H1 (cell line): ENCODE measurements around the gene MROH7. TPM values are rescaled to one million over a fixed set of nuclear protein-coding genes. Genes with fewer than 3 reads are reported as not detected.

Experiments used
- CTCF ChIA-PET: fragments of 300-600 bp; sonication (Branson Sonifier 250); formaldehyde crosslinking; loops from one replicate; lab custom pipeline; 2021; ENCODE audit not compliant: partially characterized antibody; lab: Charles Lee
- POLR2A ChIA-PET: fragments of 300-600 bp; sonication (Branson Sonifier 250); formaldehyde crosslinking; loops from one replicate; lab custom pipeline; 2021; ENCODE audit warnings: inconsistent platforms; ENCODE audit not compliant: partially characterized antibody; lab: Charles Lee
- DNase-seq, 2 experiments: peaks; one replicate each; pipeline versions ENCODE4 v3.0.0 to v3.0.0-alpha.2; 2010 to 2022; ENCODE audit warnings: low spot score in 2 of 2, low read depth in 1 of 2, mixed read lengths in 1 of 2
- FAIRE-seq: peaks from 2 replicates; lab custom pipeline; 2011; peaks lifted over from hg19 to GRCh38; lab: Jason Lieb, UNC
- H2AFZ ChIP-seq: 2 replicates; pipeline ENCODE4 v1.8.1; 2012; ENCODE audit warnings: low read length, inconsistent platforms
- H2AK5ac ChIP-seq: 2 replicates; pipeline ENCODE4 v1.6.1; 2013; ENCODE audit warnings: low read depth, low read length
- H2BK120ac ChIP-seq: replicated peaks from 2 replicates; pipeline ENCODE3; 2013; ENCODE audit warnings: low read depth, low read length, inconsistent platforms
- H2BK12ac ChIP-seq: 2 replicates; pipeline ENCODE4 v1.6.1; 2013; ENCODE audit warnings: low read depth, low read length
- H2BK15ac ChIP-seq: 2 replicates; pipeline ENCODE4 v1.6.1; 2013; ENCODE audit warnings: low read length
- H2BK20ac ChIP-seq: 2 replicates; pipeline ENCODE4 v1.6.1; 2013; ENCODE audit warnings: low read length
- H2BK5ac ChIP-seq: 2 replicates; pipeline ENCODE4 v1.6.1; 2013; ENCODE audit warnings: low read depth, low read length
- H3K14ac ChIP-seq: 2 replicates; pipeline ENCODE4 v1.6.1; 2013; ENCODE audit warnings: inconsistent platforms; ENCODE audit not compliant: insufficient read length
- H3K18ac ChIP-seq: 2 replicates; pipeline ENCODE4 v1.6.1; 2013; ENCODE audit warnings: low read length; ENCODE audit errors: extremely low read depth
- H3K23ac ChIP-seq: 2 replicates; pipeline ENCODE4 v1.6.1; 2013; ENCODE audit warnings: inconsistent platforms; ENCODE audit not compliant: insufficient read length
- H3K23me2 ChIP-seq: 2 replicates; pipeline ENCODE4 v1.6.1; 2013; ENCODE audit warnings: low read depth, low read length
- H3K27ac ChIP-seq: 2 replicates; pipeline ENCODE4 v1.6.1; 2011; ENCODE audit warnings: low read depth, low read length, inconsistent platforms
- H3K27me3 ChIP-seq, 4 experiments: replicated peaks in 1 of 4; 1 replicate in 1 of 4; 2 replicates in 3 of 4; pipeline versions ENCODE4 v1.6.1 to v1.8.1; 2011 to 2013; ENCODE audit warnings: low read length in 3 of 4, mild to moderate bottlenecking in 3 of 4, inconsistent platforms in 2 of 4, mixed read lengths in 2 of 4, moderate library complexity in 1 of 4; ENCODE audit not compliant: control insufficient read depth in 3 of 4, insufficient read depth in 3 of 4; ENCODE audit errors: extremely low read depth in 1 of 4
- H3K36me3 ChIP-seq, 4 experiments: 2 replicates each; pipeline versions ENCODE4 v1.6.1 to v1.8.1; 2011 to 2013; ENCODE audit warnings: mild to moderate bottlenecking in 4 of 4, low read length in 3 of 4, moderate library complexity in 2 of 4, control low read depth in 1 of 4, inconsistent platforms in 1 of 4; ENCODE audit not compliant: insufficient read depth in 4 of 4, control insufficient read depth in 2 of 4
- H3K4ac ChIP-seq: replicated peaks from 2 replicates; pipeline ENCODE3; 2013; ENCODE audit warnings: low read length, low read depth, mixed read lengths, inconsistent platforms; ENCODE audit not compliant: insufficient read length
- H3K4me1 ChIP-seq, 4 experiments: replicated peaks in 1 of 4; 1 replicate in 1 of 4; 2 replicates in 3 of 4; pipeline versions ENCODE4 v1.6.1 to v1.8.1; 2011 to 2013; ENCODE audit warnings: low read length in 3 of 4, inconsistent platforms in 2 of 4, mixed read lengths in 1 of 4; ENCODE audit not compliant: insufficient read depth in 4 of 4, control insufficient read depth in 3 of 4
- H3K4me2 ChIP-seq, 2 experiments: 2 replicates each; pipeline versions ENCODE4 v1.6.1 to v1.8.1; 2011 to 2013; ENCODE audit warnings: low read depth in 2 of 2, low read length in 2 of 2, control low read depth in 1 of 2, inconsistent platforms in 1 of 2, mild to moderate bottlenecking in 1 of 2; ENCODE audit not compliant: insufficient read depth in 1 of 2
- H3K4me3 ChIP-seq, 4 experiments: fragments of 200-600, 300-600 bp in 1 of 4; sonication (generic), shearing (Covaris generic), sonication (Bioruptor Twin) in 1 of 4; 2 replicates each; pipeline versions ENCODE4 v1.5.1 to v1.8.1; 2011 to 2016; ENCODE audit warnings: low read length in 4 of 4, low read depth in 3 of 4, control low read depth in 2 of 4, inconsistent platforms in 2 of 4, mild to moderate bottlenecking in 2 of 4, mixed read lengths in 1 of 4, moderate library complexity in 1 of 4; ENCODE audit not compliant: insufficient read depth in 2 of 4; ENCODE audit errors: extremely low read depth in 1 of 4
- H3K56ac ChIP-seq: replicated peaks from 2 replicates; pipeline ENCODE3; 2013; ENCODE audit warnings: low read depth, mild to moderate bottlenecking, mixed read lengths, low read length, inconsistent platforms; ENCODE audit not compliant: insufficient read length
- H3K79me1 ChIP-seq: 2 replicates; pipeline ENCODE4 v1.6.1; 2013; ENCODE audit warnings: low read depth, low read length, control low read depth
- H3K79me2 ChIP-seq, 2 experiments: 2 replicates each; pipeline versions ENCODE4 v1.6.1 to v1.8.1; 2012 to 2013; ENCODE audit warnings: low read length in 2 of 2, mild to moderate bottlenecking in 2 of 2, inconsistent platforms in 1 of 2; ENCODE audit not compliant: insufficient read depth in 2 of 2, control insufficient read depth in 1 of 2
- H3K9ac ChIP-seq, 4 experiments: replicated peaks in 1 of 4; 1 replicate in 1 of 4; 2 replicates in 3 of 4; pipeline versions ENCODE4 v1.6.1 to v1.8.1; 2011 to 2013; ENCODE audit warnings: low read depth in 3 of 4, low read length in 3 of 4, control low read depth in 2 of 4, mild to moderate bottlenecking in 2 of 4, moderate library complexity in 2 of 4, inconsistent platforms in 1 of 4; ENCODE audit errors: extremely low read depth in 1 of 4
- H3K9me3 ChIP-seq, 2 experiments: 2 replicates each; pipeline versions ENCODE4 v1.6.1 to v1.8.1; 2012 to 2013; ENCODE audit warnings: mild to moderate bottlenecking in 2 of 2, moderate library complexity in 2 of 2, control low read depth in 1 of 2, inconsistent platforms in 1 of 2, low read depth in 1 of 2, low read length in 1 of 2, mixed read lengths in 1 of 2; ENCODE audit not compliant: insufficient read depth in 2 of 2
- H4K20me1 ChIP-seq, 2 experiments: replicated peaks in 1 of 2; 2 replicates each; pipeline versions ENCODE3 to v1.8.1; 2011 to 2013; ENCODE audit warnings: inconsistent platforms in 2 of 2, low read length in 2 of 2, mild to moderate bottlenecking in 1 of 2; ENCODE audit not compliant: insufficient read depth in 2 of 2, control insufficient read depth in 1 of 2
- H4K5ac ChIP-seq: 2 replicates; pipeline ENCODE4 v1.6.1; 2013; ENCODE audit warnings: low read length, low read depth, mixed read lengths, inconsistent platforms; ENCODE audit not compliant: insufficient read length
- H4K8ac ChIP-seq: 2 replicates; pipeline ENCODE4 v1.8.0; 2013; ENCODE audit warnings: mild to moderate bottlenecking, moderate library complexity, low read length, inconsistent platforms; ENCODE audit not compliant: insufficient read depth; ENCODE audit errors: extremely low read depth
- H4K91ac ChIP-seq: replicated peaks from 2 replicates; pipeline ENCODE3; 2013; ENCODE audit warnings: low read length, mixed read lengths, inconsistent platforms; ENCODE audit not compliant: insufficient read length
- CHD1 ChIP-seq: IDR thresholded peaks from 2 replicates; pipeline ENCODE4 v1.6.1; 2012; ENCODE audit warnings: low read depth, low read length, improper control_type of control experiment
- HDAC6 ChIP-seq: IDR thresholded peaks from one replicate; pipeline ENCODE4 v1.7.1; 2012; ENCODE audit warnings: low read depth, mild to moderate bottlenecking, inconsistent platforms, low read length, moderate library complexity
- JUN ChIP-seq: IDR thresholded peaks from 2 replicates; pipeline ENCODE4 v1.6.1; 2011; ENCODE audit warnings: low read depth, mild to moderate bottlenecking, improper control_type of control experiment, low read length
- ZNF274 ChIP-seq: IDR thresholded peaks from 2 replicates; pipeline ENCODE4 v1.7.0; 2012; ENCODE audit warnings: low read length, borderline replicate concordance; ENCODE audit errors: extremely low read depth
- WGBS, 2 experiments: shearing (Covaris generic) in 1 of 2; methylation state at CpG; one replicate each; pipeline versions ENCODE4 v1.1.6 to v1.1.7; 2013 to 2015; ENCODE audit warnings: low lambda C conversion rate in 2 of 2, mixed read lengths in 2 of 2, inconsistent platforms in 1 of 2, low coverage in 1 of 2, missing lambda C conversion rate in 1 of 2; ENCODE audit not compliant: insufficient replicate concordance in 2 of 2, insufficient coverage in 1 of 2, insufficient read length in 1 of 2; ENCODE audit errors: extremely low coverage in 1 of 2, missing lambda C conversion rate in 1 of 2; 5-methylcytosine and 5-hydroxymethylcytosine counted together
- polyA plus RNA-seq, 7 experiments: library from polyadenylated mRNA; depleted of rRNA in 3 of 7; stranded (reverse) in 5 of 7; unstranded in 2 of 7; fragments of >200 nt in 5 of 7; fragments of 200-250 nt in 2 of 7; gene quantifications; 1 replicate in 5 of 7; 2 replicates in 1 of 7; 4 replicates in 1 of 7; pipeline versions ENCODE4 v1.2.1 to v1.2.3, GENCODE V29; 2011 to 2013; ENCODE audit warnings: missing spikeins in 2 of 7, mixed read lengths in 2 of 7
- total RNA-seq: library from RNA; stranded (reverse); fragmentation: NEBNext Ultra II Directional; extraction: Animal tissue kit (Norgen Biotek cat#: 25700); gene quantifications from 2 replicates; pipeline ENCODE4 v1.2.1, GENCODE V29; 2021

MROH7 gene
- total and polyA plus RNA-seq, 2 of the 8 experiments (the other 6 are each of a cell fraction or from before 2014, with no cell fraction given) = 0.07 to 0.20 TPM

GRCh38 chr1:54606096-54606989, 35.2 kb upstream of the MROH7 start:
- no peak overlapping the region for H4K8ac ChIP-seq
- no peak overlapping the region for H4K5ac ChIP-seq
- H2AK5ac ChIP-seq = no peak overlapping the region
- no peak overlapping the region for H2BK12ac ChIP-seq
- no peaks in the 10 kb centered on the region for H3K27me3 ChIP-seq
- H3K79me1 ChIP-seq = no peaks in the 10 kb centered on the region
- DNase-seq (no peak), FAIRE-seq (no peak)
- H3K18ac ChIP-seq = no peak overlapping the region; the same call in 1 of the 2 replicates
- H2BK120ac ChIP-seq = no peak overlapping the region
- WGBS, 2 experiments = 84% methylated on average over 9 of the region's 9 CpGs; no CpG with 5 or more reads in 1 of the 2 experiments
- H3K79me2 ChIP-seq = no peaks in the 10 kb centered on the region
- H3K36me3 ChIP-seq = no peaks in the 10 kb centered on the region
- H3K23ac ChIP-seq = no peak overlapping the region
- TF ChIP-seq CHD1 (no peak), JUN (no peak), ZNF274 (no peak), HDAC6 (no peak)
- no peak overlapping the region for H2BK15ac ChIP-seq
- peak overlapping the region; percentile 47 for H4K91ac ChIP-seq
- peak overlapping the region; percentile 83; the same call in 1 of the 2 replicates for H2BK20ac ChIP-seq
- no peak overlapping the region for H2AFZ ChIP-seq
- H2BK5ac ChIP-seq = peak overlapping the region; percentile 35; the same call in 1 of the 2 replicates
- peaks cover 0 to 2% of the 10 kb centered on the region in 2 experiments for H4K20me1 ChIP-seq
- ChIA-PET POLR2A (interaction anchor here (1.1 kb wide), 1 partner anchor 190 kb away, joined by 3 read pairs; no protein-coding TSS in a partner anchor), CTCF (interaction anchor here (0.6 kb wide), 1 partner anchor 8 kb away, joined by 3 read pairs; no protein-coding TSS in a partner anchor)
- H3K4ac ChIP-seq = no peak overlapping the region
- no peak overlapping the region for H3K27ac ChIP-seq
- peaks cover 3 to 11% (median 7%) of the 10 kb centered on the region in 4 experiments; a peak in 6 of 7 replicates for H3K4me1 ChIP-seq
- H3K4me3 ChIP-seq = no peak overlapping the region
- no peak overlapping the region for H3K4me2 ChIP-seq
- H3K56ac ChIP-seq = no peak overlapping the region
- H3K14ac ChIP-seq = no peak overlapping the region
- H3K9me3 ChIP-seq = no peaks in the 10 kb centered on the region
- no peaks in the 10 kb centered on the region for H3K23me2 ChIP-seq
- H3K9ac ChIP-seq = no peak overlapping the region
